Measurements from ENCODE around the gene OR52E6. TPM values are rescaled to one million over a fixed set of nuclear protein-coding genes. Genes with fewer than 3 reads are reported as not detected.

Gene OR52E6
- total RNA-seq, 4 donors from 2014 or later: not detected

GRCh38 chr11:5846701-5847100 is 5.0 kb upstream of the OR52E6 start:
- Histone ChIP-seq H3K4me3 (replicated peaks in 1 of 3) (no peak overlapping the region), H3K9me3 (no peaks in the 10 kb centered on the region), H3K36me3 (no peaks in the 10 kb centered on the region), H3K27ac (no peak overlapping the region), H3K27me3 (no peaks in the 10 kb centered on the region), H3K4me1 (no peaks in the 10 kb centered on the region)
- no peak for DNase-seq
- intact Hi-C loops (cut with DNase I): no loop called here
- 58 to 60% methylated on average over 1 of the region's 1 CpG for WGBS, 2 donors
- TF ChIP-seq, protein P1, sequence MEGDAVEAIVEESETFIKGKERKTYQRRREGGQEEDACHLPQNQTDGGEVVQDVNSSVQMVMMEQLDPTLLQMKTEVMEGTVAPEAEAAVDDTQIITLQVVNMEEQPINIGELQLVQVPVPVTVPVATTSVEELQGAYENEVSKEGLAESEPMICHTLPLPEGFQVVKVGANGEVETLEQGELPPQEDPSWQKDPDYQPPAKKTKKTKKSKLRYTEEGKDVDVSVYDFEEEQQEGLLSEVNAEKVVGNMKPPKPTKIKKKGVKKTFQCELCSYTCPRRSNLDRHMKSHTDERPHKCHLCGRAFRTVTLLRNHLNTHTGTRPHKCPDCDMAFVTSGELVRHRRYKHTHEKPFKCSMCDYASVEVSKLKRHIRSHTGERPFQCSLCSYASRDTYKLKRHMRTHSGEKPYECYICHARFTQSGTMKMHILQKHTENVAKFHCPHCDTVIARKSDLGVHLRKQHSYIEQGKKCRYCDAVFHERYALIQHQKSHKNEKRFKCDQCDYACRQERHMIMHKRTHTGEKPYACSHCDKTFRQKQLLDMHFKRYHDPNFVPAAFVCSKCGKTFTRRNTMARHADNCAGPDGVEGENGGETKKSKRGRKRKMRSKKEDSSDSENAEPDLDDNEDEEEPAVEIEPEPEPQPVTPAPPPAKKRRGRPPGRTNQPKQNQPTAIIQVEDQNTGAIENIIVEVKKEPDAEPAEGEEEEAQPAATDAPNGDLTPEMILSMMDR (IDR thresholded peaks at IDR 0.05): no peak
- no peak for TF ChIP-seq POLR2A (IDR thresholded peaks at IDR 0.05)

- 79 to 87% methylated on average over 2 of the region's 2 CpGs for WGBS, 2 donors
- Histone ChIP-seq H3K36me3 (no peaks in the 10 kb centered on the region), H3K4me3 (replicated peaks in 1 of 3) (no peak overlapping the region), H3K9me3 (no peaks in the 10 kb centered on the region), H3K4me1 (no peaks in the 10 kb centered on the region), H3K27me3 (no peaks in the 10 kb centered on the region), H3K27ac (no peak overlapping the region)
- intact Hi-C loops (cut with DNase I): no loop called here
- no peak for DNase-seq
- TF ChIP-seq, protein P1 (IDR thresholded peaks at IDR 0.05): no peak
- no peak for TF ChIP-seq POLR2A (IDR thresholded peaks at IDR 0.05)
These were observed 4.0 kb downstream of the OR52E6 start for GRCh38 chr11:5837695-5838094.

- Histone ChIP-seq H3K4me3 (replicated peaks in 1 of 3) (no peak overlapping the region), H3K27ac (no peak overlapping the region), H3K9me3 (no peaks in the 10 kb centered on the region), H3K36me3 (no peaks in the 10 kb centered on the region), H3K27me3 (no peaks in the 10 kb centered on the region), H3K4me1 (no peaks in the 10 kb centered on the region)
- WGBS, 2 donors: 65 to 66% methylated on average over 2 of the region's 2 CpGs
- no peak for DNase-seq
- TF ChIP-seq, protein P1 (IDR thresholded peaks at IDR 0.05): no peak
- no peak for TF ChIP-seq POLR2A (IDR thresholded peaks at IDR 0.05)
- intact Hi-C loops (cut with DNase I): no loop called here
These were observed 8.3 kb downstream of the OR52E6 start for GRCh38 chr11:5833446-5833845.

GRCh38 chr11:5831196-5831829 is 10.4 kb downstream of the OR52E6 start:
- no peak for DNase-seq
- WGBS, 2 donors: 77 to 91% methylated on average over 6 of the region's 6 CpGs
- H3K36me3 ChIP-seq: no peaks in the 10 kb centered on the region
- intact Hi-C loops (cut with DNase I): no loop called here
- H3K27me3 ChIP-seq: no peaks in the 10 kb centered on the region
- no peaks in the 10 kb centered on the region for H3K9me3 ChIP-seq
- H3K4me1 ChIP-seq: no peaks in the 10 kb centered on the region
- TF ChIP-seq, protein P1 (IDR thresholded peaks at IDR 0.05): no peak
- no peak for TF ChIP-seq POLR2A (IDR thresholded peaks at IDR 0.05)
- H3K4me3 ChIP-seq (replicated peaks in 1 of 3): no peak overlapping the region
- H3K27ac ChIP-seq: no peak overlapping the region

DNA sequence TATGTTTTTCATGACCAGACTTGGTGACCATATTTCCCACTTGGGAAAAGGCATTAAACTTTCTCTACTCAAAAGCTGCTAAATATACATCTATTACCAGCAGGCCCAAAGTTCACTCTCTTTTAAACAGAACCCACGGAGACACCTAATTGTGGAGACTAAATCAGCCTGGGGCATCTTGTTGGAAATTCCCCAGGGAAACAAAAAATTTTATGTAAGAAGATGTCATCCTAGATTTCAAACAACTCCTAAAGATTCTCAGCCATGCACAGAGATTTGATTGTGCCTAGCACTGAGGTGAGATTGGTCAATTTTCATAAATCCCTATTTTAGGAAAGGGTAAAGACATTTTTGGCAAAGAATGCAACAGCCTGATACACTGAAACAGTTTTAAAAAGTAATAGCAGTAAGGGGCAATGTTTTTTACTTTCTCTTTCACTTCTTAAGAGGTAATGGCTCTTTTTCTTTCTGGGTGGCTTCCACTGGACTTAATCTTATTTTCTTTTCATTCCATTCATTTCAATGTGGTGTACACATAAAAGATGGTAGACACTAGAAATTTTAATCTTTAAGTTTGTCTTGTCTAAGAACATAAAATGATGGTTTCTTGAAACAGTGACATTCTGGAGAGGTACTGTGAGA is 23.3 kb downstream of the OR52E6 start:
- intact Hi-C loops (cut with DNase I): no loop called here
- no peaks in the 10 kb centered on the region for H3K27me3 ChIP-seq
- H3K27ac ChIP-seq: no peak overlapping the region
- no peak overlapping the region for H3K4me3 ChIP-seq (replicated peaks in 1 of 3)
- WGBS, 2 donors: 65 to 67% methylated on average over 1 of the region's 1 CpG
- H3K4me1 ChIP-seq: no peaks in the 10 kb centered on the region
- TF ChIP-seq, protein P1 (IDR thresholded peaks at IDR 0.05): no peak
- TF ChIP-seq POLR2A (IDR thresholded peaks at IDR 0.05): no peak
- no peaks in the 10 kb centered on the region for H3K36me3 ChIP-seq
- no peaks in the 10 kb centered on the region for H3K9me3 ChIP-seq
- no peak for DNase-seq
